22Rv1 (cell line): ENCODE measurements around the gene ABTB2.

ENCODE experiments used
- CTCF ChIP-seq: fragments of 450-650 bp; IDR thresholded peaks from 2 replicates; pipeline ENCODE4 v1.5.1; 2017; ENCODE audit warnings: mild to moderate bottlenecking
- ZFX ChIP-seq: fragments of 450-650 bp; IDR thresholded peaks from 2 replicates; pipeline ENCODE4 v1.6.1; 2017; ENCODE audit warnings: antibody characterized with exemption, borderline replicate concordance

GRCh38 chr11:34335801-34336200, 22.0 kb downstream of the ABTB2 start:
- TF ChIP-seq CTCF (no peak), ZFX (no peak)
